DOHH2 (cell line): Measurements from ENCODE around the gene CPT1A.

Experiments used
- H3F3A ChIP-seq: fragments of 200-600 bp; sonication (generic), shearing (Covaris generic); 2 replicates; pipeline ENCODE4 v1.6.0; 2016; ENCODE audit warnings: antibody characterized with exemption, mild to moderate bottlenecking; ENCODE audit not compliant: control insufficient read depth, insufficient read depth
- H3K27ac ChIP-seq: fragments of 200-600 bp; sonication (generic); 2 replicates; pipeline ENCODE4 v1.5.1; 2014; ENCODE audit warnings: low read depth, mild to moderate bottlenecking, low read length, moderate library complexity
- H3K27me3 ChIP-seq: fragments of 200-600 bp; sonication (generic); 2 replicates; pipeline ENCODE4 v1.6.1; 2014; ENCODE audit warnings: mild to moderate bottlenecking, low read length, mixed read lengths; ENCODE audit not compliant: control insufficient read depth
- H3K36me3 ChIP-seq: fragments of 200-600 bp; sonication (generic); 2 replicates; pipeline ENCODE4 v1.6.1; 2014; ENCODE audit warnings: mild to moderate bottlenecking, low read length, moderate library complexity, mixed read lengths; ENCODE audit not compliant: control insufficient read depth
- H3K4me1 ChIP-seq: fragments of 200-600 bp; sonication (generic); 2 replicates; pipeline ENCODE4 v1.6.1; 2014; ENCODE audit warnings: mild to moderate bottlenecking, low read length, mixed read lengths; ENCODE audit not compliant: control insufficient read depth
- H3K4me2 ChIP-seq: fragments of 200-600 bp; sonication (generic); 2 replicates; pipeline ENCODE4 v1.6.0; 2014; ENCODE audit warnings: mild to moderate bottlenecking, low read length, moderate library complexity
- H3K4me3 ChIP-seq: fragments of 200-600 bp; sonication (generic); 2 replicates; pipeline ENCODE4 v1.5.1; 2014; ENCODE audit warnings: mild to moderate bottlenecking, low read length, mixed read lengths
- H3K79me2 ChIP-seq: fragments of 200-600 bp; sonication (generic); 2 replicates; pipeline ENCODE4 v1.6.1; 2014; ENCODE audit warnings: mild to moderate bottlenecking, low read length, mixed read lengths; ENCODE audit not compliant: control insufficient read depth
- H3K9me2 ChIP-seq: fragments of 200-600 bp; sonication (generic); replicated peaks from 2 replicates; pipeline ENCODE4 v1.6.1; 2014; ENCODE audit warnings: mild to moderate bottlenecking, low read length, mixed read lengths; ENCODE audit not compliant: control insufficient read depth
- H3K9me3 ChIP-seq: fragments of 200-600 bp; sonication (generic); 2 replicates; pipeline ENCODE4 v1.6.1; 2014; ENCODE audit warnings: antibody characterized with exemption, low read length, mixed read lengths; ENCODE audit not compliant: control insufficient read depth, insufficient read depth
- H4K20me1 ChIP-seq: fragments of 200-600 bp; sonication (generic); 2 replicates; pipeline ENCODE4 v1.6.0; 2014; ENCODE audit warnings: low read depth, mild to moderate bottlenecking, antibody characterized with exemption, low read length, moderate library complexity; ENCODE audit not compliant: control insufficient read depth, insufficient read depth
- EZH2phosphoT487 ChIP-seq: fragments of 200-600 bp; sonication (generic); IDR thresholded peaks from 2 replicates; pipeline ENCODE4 v1.6.1; 2017; ENCODE audit warnings: borderline replicate concordance, mild to moderate bottlenecking, antibody characterized with exemption, low read length, moderate library complexity, mixed read lengths
- TF ChIP-seq, protein P1 (sequence below): fragments of 200-600 bp; sonication (generic); IDR thresholded peaks from one replicate; pipeline ENCODE4 v1.5.1; 2014; ENCODE audit warnings: antibody characterized with exemption, mild to moderate bottlenecking, low read depth, low read length; ENCODE audit not compliant: poor library complexity, severe bottlenecking

CPT1A gene

GRCh38 chr11:68721075-68721474 is 120.6 kb downstream of the CPT1A start:
- Histone ChIP-seq H3K4me3 (no peak overlapping the region), H3K4me2 (no peak overlapping the region), H3K4me1 (no peaks in the 10 kb centered on the region), H3K36me3 (no peaks in the 10 kb centered on the region), H3F3A (no peaks in the 10 kb centered on the region), H3K9me3 (no peaks in the 10 kb centered on the region), H3K27ac (no peak overlapping the region), H3K79me2 (no peaks in the 10 kb centered on the region), H3K27me3 (peaks cover 30% of the 10 kb centered on the region; the same call in 1 of the 2 replicates), H4K20me1 (no peaks in the 10 kb centered on the region), H3K9me2 (no peaks in the 10 kb centered on the region)
- no peak for TF ChIP-seq EZH2phosphoT487
- TF ChIP-seq, protein P1, sequence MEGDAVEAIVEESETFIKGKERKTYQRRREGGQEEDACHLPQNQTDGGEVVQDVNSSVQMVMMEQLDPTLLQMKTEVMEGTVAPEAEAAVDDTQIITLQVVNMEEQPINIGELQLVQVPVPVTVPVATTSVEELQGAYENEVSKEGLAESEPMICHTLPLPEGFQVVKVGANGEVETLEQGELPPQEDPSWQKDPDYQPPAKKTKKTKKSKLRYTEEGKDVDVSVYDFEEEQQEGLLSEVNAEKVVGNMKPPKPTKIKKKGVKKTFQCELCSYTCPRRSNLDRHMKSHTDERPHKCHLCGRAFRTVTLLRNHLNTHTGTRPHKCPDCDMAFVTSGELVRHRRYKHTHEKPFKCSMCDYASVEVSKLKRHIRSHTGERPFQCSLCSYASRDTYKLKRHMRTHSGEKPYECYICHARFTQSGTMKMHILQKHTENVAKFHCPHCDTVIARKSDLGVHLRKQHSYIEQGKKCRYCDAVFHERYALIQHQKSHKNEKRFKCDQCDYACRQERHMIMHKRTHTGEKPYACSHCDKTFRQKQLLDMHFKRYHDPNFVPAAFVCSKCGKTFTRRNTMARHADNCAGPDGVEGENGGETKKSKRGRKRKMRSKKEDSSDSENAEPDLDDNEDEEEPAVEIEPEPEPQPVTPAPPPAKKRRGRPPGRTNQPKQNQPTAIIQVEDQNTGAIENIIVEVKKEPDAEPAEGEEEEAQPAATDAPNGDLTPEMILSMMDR: no peak

DNA sequence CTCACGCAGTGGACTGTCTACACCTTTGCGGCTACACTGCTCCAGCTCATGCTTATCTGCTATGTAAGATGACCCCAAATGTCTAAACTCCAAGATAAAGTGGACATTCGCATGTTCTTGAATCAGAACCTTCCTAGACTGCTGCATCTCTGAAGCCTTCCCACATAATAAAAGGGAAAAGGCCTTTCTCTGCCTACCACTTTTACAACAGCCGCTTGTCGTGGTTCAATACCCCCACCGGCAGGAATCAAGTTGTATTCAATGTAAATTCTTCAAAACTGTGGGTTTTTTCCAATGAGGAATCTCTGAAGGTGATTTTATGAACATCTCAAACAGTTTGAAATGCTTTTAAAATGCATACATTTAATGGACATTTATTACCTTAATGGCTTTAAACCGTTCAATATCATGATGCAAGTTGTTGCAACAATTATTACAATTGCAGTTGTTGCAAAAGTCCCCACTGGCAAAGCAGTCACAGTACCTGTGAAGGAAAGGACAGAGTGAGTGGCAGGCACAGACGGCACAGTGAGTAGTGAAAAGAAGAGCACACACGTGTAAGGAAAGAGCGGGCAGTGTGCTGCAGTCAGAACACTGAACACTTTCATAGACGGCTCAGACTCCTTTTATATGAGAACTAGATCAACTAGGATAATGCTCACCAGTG is 126.1 kb downstream of the CPT1A start:
- no peaks in the 10 kb centered on the region for H4K20me1 ChIP-seq
- no peak for TF ChIP-seq EZH2phosphoT487
- TF ChIP-seq, protein P1: no peak

GRCh38 chr11:68714060-68714856 is 127.5 kb downstream of the CPT1A start:
- H3K36me3 ChIP-seq: no peaks in the 10 kb centered on the region
- H3K79me2 ChIP-seq: no peaks in the 10 kb centered on the region
- peaks cover 6% of the 10 kb centered on the region; the same call in 1 of the 2 replicates for H3K27me3 ChIP-seq
- H3F3A ChIP-seq: no peaks in the 10 kb centered on the region
- no peak for TF ChIP-seq EZH2phosphoT487
- TF ChIP-seq, protein P1: no peak
- no peaks in the 10 kb centered on the region for H3K9me3 ChIP-seq
- no peaks in the 10 kb centered on the region for H4K20me1 ChIP-seq
- H3K4me1 ChIP-seq: no peaks in the 10 kb centered on the region
- H3K27ac ChIP-seq: no peak overlapping the region
- no peaks in the 10 kb centered on the region for H3K9me2 ChIP-seq
- H3K4me2 ChIP-seq: no peak overlapping the region
- no peak overlapping the region for H3K4me3 ChIP-seq

More for the DNA sequence above, 126.1 kb downstream of the CPT1A start:
- H3K4me2 ChIP-seq: no peak overlapping the region
- H3K27me3 ChIP-seq: peaks cover 11% of the 10 kb centered on the region; the same call in 1 of the 2 replicates
- no peaks in the 10 kb centered on the region for H3K36me3 ChIP-seq
- no peaks in the 10 kb centered on the region for H3K4me1 ChIP-seq
- H3K9me3 ChIP-seq: no peaks in the 10 kb centered on the region
- H3F3A ChIP-seq: no peaks in the 10 kb centered on the region
- no peaks in the 10 kb centered on the region for H3K9me2 ChIP-seq
- no peak overlapping the region for H3K27ac ChIP-seq
- no peak overlapping the region for H3K4me3 ChIP-seq
- H3K79me2 ChIP-seq: no peaks in the 10 kb centered on the region
